ENCODE data around the gene EIF4G3.

Gene EIF4G3

GRCh38 chr1:21051177-21051825 lies 125.4 kb downstream of the EIF4G3 start:
- peaks cover 10% of the 10 kb centered on the region; the same call in 1 of the 2 replicates for H3K36me3 ChIP-seq (ENCODE audit: low read length)
- no peak overlapping the region for H3K9ac ChIP-seq (ENCODE audit: low read length)
- no peaks in the 10 kb centered on the region for H3K9me2 ChIP-seq (replicated peaks; ENCODE audit: insufficient read depth, low read length)
- H3K4me3 ChIP-seq (ENCODE audit: insufficient read depth, low read length, poor library complexity, severe bottlenecking), result no peak overlapping the region
- peak overlapping the region; percentile 32; the same call in 1 of the 2 replicates for H3K27ac ChIP-seq (ENCODE audit: low read depth, low read length)
- H3K4me2 ChIP-seq (ENCODE audit: low read depth, low read length, poor library complexity, severe bottlenecking), result peak overlapping the region; percentile 7
- H3K79me2 ChIP-seq (ENCODE audit: insufficient read depth, low read length), result peaks cover 39% of the 10 kb centered on the region
- H4K20me1 ChIP-seq (ENCODE audit: low read depth, low read length), result 0 out of 2 replicates have a peak, but pooled peaks cover under 1% of the 10 kb centered on the region
- no peaks in the 10 kb centered on the region for H3K27me3 ChIP-seq (ENCODE audit: low read length)
- no peaks in the 10 kb centered on the region for H3K9me3 ChIP-seq (ENCODE audit: insufficient read depth, low read length)
- H3F3A ChIP-seq (ENCODE audit: insufficient read depth), result peaks cover 10% of the 10 kb centered on the region
- no peak overlapping the region for H2AFZ ChIP-seq (ENCODE audit: low read depth, low read length, severe bottlenecking)
- TF ChIP-seq CTCF (IDR thresholded peaks at IDR 0.05; ENCODE audit: insufficient read depth, low read length, poor library complexity, severe bottlenecking) (no peak), EZH2phosphoT487 (conservative IDR thresholded peaks at IDR 0.05; ENCODE audit: low read length) (no peak)

- Histone ChIP-seq H2AFZ (ENCODE audit: low read depth, low read length, severe bottlenecking) (no peak overlapping the region), H3K9me2 (replicated peaks; ENCODE audit: insufficient read depth, low read length) (no peaks in the 10 kb centered on the region), H3K27me3 (ENCODE audit: low read length) (no peaks in the 10 kb centered on the region), H3K36me3 (ENCODE audit: low read length) (peaks cover 10% of the 10 kb centered on the region; the same call in 1 of the 2 replicates), H3K4me3 (ENCODE audit: insufficient read depth, low read length, poor library complexity, severe bottlenecking) (no peak overlapping the region), H3K9ac (ENCODE audit: low read length) (no peak overlapping the region), H3K4me2 (ENCODE audit: low read depth, low read length, poor library complexity, severe bottlenecking) (no peak overlapping the region), H3K9me3 (ENCODE audit: insufficient read depth, low read length) (no peaks in the 10 kb centered on the region), H4K20me1 (ENCODE audit: low read depth, low read length) (0 out of 2 replicates have a peak, but pooled peaks cover 6% of the 10 kb centered on the region), H3K27ac (ENCODE audit: low read depth, low read length) (no peak overlapping the region), H3K79me2 (ENCODE audit: insufficient read depth, low read length) (peaks cover 41% of the 10 kb centered on the region), H3F3A (ENCODE audit: insufficient read depth) (peaks cover 11% of the 10 kb centered on the region)
- no peak for TF ChIP-seq CTCF (IDR thresholded peaks at IDR 0.05; ENCODE audit: insufficient read depth, low read length, poor library complexity, severe bottlenecking)
- no peak for TF ChIP-seq EZH2phosphoT487 (conservative IDR thresholded peaks at IDR 0.05; ENCODE audit: low read length)
Measured at GRCh38 chr1:21050031-21050430, 126.7 kb downstream of the EIF4G3 start.

- Histone ChIP-seq H2AFZ (ENCODE audit: low read depth, low read length, severe bottlenecking) (no peak overlapping the region), H3K9me2 (replicated peaks; ENCODE audit: insufficient read depth, low read length) (no peaks in the 10 kb centered on the region), H3K27me3 (ENCODE audit: low read length) (no peaks in the 10 kb centered on the region), H3K4me2 (ENCODE audit: low read depth, low read length, poor library complexity, severe bottlenecking) (no peak overlapping the region), H3K9ac (ENCODE audit: low read length) (no peak overlapping the region), H3K79me2 (ENCODE audit: insufficient read depth, low read length) (peaks cover 45% of the 10 kb centered on the region), H3K27ac (ENCODE audit: low read depth, low read length) (no peak overlapping the region), H3K4me3 (ENCODE audit: insufficient read depth, low read length, poor library complexity, severe bottlenecking) (no peak overlapping the region), H3K36me3 (ENCODE audit: low read length) (peaks cover 13% of the 10 kb centered on the region; the same call in 1 of the 2 replicates), H3F3A (ENCODE audit: insufficient read depth) (peaks cover 11% of the 10 kb centered on the region), H4K20me1 (ENCODE audit: low read depth, low read length) (0 out of 2 replicates have a peak, but pooled peaks cover 6% of the 10 kb centered on the region), H3K9me3 (ENCODE audit: insufficient read depth, low read length) (no peaks in the 10 kb centered on the region)
- no peak for TF ChIP-seq CTCF (IDR thresholded peaks at IDR 0.05; ENCODE audit: insufficient read depth, low read length, poor library complexity, severe bottlenecking)
- TF ChIP-seq EZH2phosphoT487 (conservative IDR thresholded peaks at IDR 0.05; ENCODE audit: low read length), result no peak
Measured at GRCh38 chr1:21048462-21048861, 128.2 kb downstream of the EIF4G3 start.
